Measurements from ENCODE around the gene ARL15. TPM values are rescaled to one million over a fixed set of nuclear protein-coding genes. Genes with fewer than 3 reads are reported as not detected.

The ARL15 gene
- total and polyA plus RNA-seq, 9 of the 15 experiments (the other 6 are each of a cell fraction or from before 2014, with no cell fraction given): 18.5 to 80.4 (median 57.0) TPM

GRCh38 chr5:54294097-54294667, 16.2 kb downstream of the ARL15 start (continued):
- TF ChIP-seq PBX2 (CRISPR knock-in tag; IDR thresholded peaks at IDR 0.05; ENCODE audit: low read depth): no peak
- peak; percentile 51 for TF ChIP-seq PBX2 (tag; conservative IDR thresholded peaks at IDR 0.05; ENCODE audit: low read depth)
- no peak for TF ChIP-seq ZNF507 (tag; conservative IDR thresholded peaks at IDR 0.05)
- TF ChIP-seq STAT5B (CRISPR knock-in tag; IDR thresholded peaks at IDR 0.05): no peak
- no peak for TF ChIP-seq FIP1L1 (IDR thresholded peaks at IDR 0.05; ENCODE audit: low read depth, low read length, poor library complexity, severe bottlenecking)
- TF ChIP-seq MCM5 (IDR thresholded peaks at IDR 0.05; ENCODE audit: low read depth): no peak
- no peak for TF ChIP-seq GABPB2 (CRISPR knock-in tag; conservative IDR thresholded peaks at IDR 0.05)
- no peak for TF ChIP-seq NONO (IDR thresholded peaks at IDR 0.05; ENCODE audit: low read depth in 2 of 2, low read length in 1 of 2)
- TF ChIP-seq SRSF3 (IDR thresholded peaks at IDR 0.05; ENCODE audit: insufficient read depth, low read length): no peak
- TF ChIP-seq CREB5 (CRISPR knock-in tag; IDR thresholded peaks at IDR 0.05): no peak
- no peak for TF ChIP-seq NFIX (CRISPR knock-in tag; IDR thresholded peaks at IDR 0.05; ENCODE audit: low read depth)
- no peak for TF ChIP-seq DIDO1 (tag; IDR thresholded peaks at IDR 0.05; ENCODE audit: low read depth)
- no peak for TF ChIP-seq NCOA2 (IDR thresholded peaks at IDR 0.05; ENCODE audit: partially characterized antibody in 2 of 2)
- TF ChIP-seq KLF1 (tag; IDR thresholded peaks at IDR 0.05): no peak
- no peak for TF ChIP-seq ZNF518B (CRISPR knock-in tag; IDR thresholded peaks at IDR 0.05)
- TF ChIP-seq ZNF174 (CRISPR knock-in tag; IDR thresholded peaks at IDR 0.05): no peak
- TF ChIP-seq U2AF1 (optimal IDR thresholded peaks at IDR 0.05; ENCODE audit: low read depth, low read length): no peak
- peak; percentile 58 for TF ChIP-seq CBFA2T2 (conservative IDR thresholded peaks at IDR 0.05)
- no peak for TF ChIP-seq PHF21A (IDR thresholded peaks at IDR 0.05; ENCODE audit: borderline replicate concordance, low read depth)
- no peak for TF ChIP-seq ZNF134 (CRISPR knock-in tag; conservative IDR thresholded peaks at IDR 0.05)
- no peak for TF ChIP-seq KAT8 (IDR thresholded peaks at IDR 0.05; ENCODE audit: low read depth)
- TF ChIP-seq SNIP1 (IDR thresholded peaks at IDR 0.05; ENCODE audit: low read depth): no peak
- no peak for TF ChIP-seq MAZ (CRISPR knock-in tag; conservative IDR thresholded peaks at IDR 0.05 in 1 of 2, IDR thresholded peaks at IDR 0.05 in 1 of 2)

All from K562 (cell line).